HepG2 (cell line): ENCODE measurements around the gene AMD1. TPM values are rescaled to one million over a fixed set of nuclear protein-coding genes. Genes with fewer than 3 reads are reported as not detected.
"Not testable (repeated sequence)": the region's sequence is repeated elsewhere in the genome, so short reads cannot be mapped to it uniquely, and the experiment has no call there.

ENCODE experiments used
- ATAC-seq: fragments of 200-7000 bp; cut with Tn5 transposase; 3 replicates; pipeline ENCODE4 v1.9.1; 2020; ENCODE audit warnings: mild to moderate bottlenecking, moderate library complexity
- BruUV-seq: library from RNA; stranded (reverse); fragments of 400-500 nt; replicated peaks from 2 replicates; lab custom pipeline; 2021; lab: Mats Ljungman, UMichigan
- CTCF ChIA-PET: fragments of 300-600 bp; formaldehyde crosslinking; extraction: SDS; loops from one replicate; lab custom pipeline; 2021; ENCODE audit warnings: low total read pairs, inconsistent platforms, low intra/inter-chr PET ratio; lab: Yijun Ruan, JAX
- POLR2A ChIA-PET: fragments of 350-600 bp; sonication (Branson Sonifier 250); formaldehyde crosslinking; loops from one replicate; lab custom pipeline; 2020; ENCODE audit warnings: antibody characterized with exemption, inconsistent platforms; lab: Yijun Ruan, JAX
- DNase-seq: peaks from one replicate; pipeline ENCODE4 v3.0.0-alpha.2; 2015; ENCODE audit warnings: low spot score
- FAIRE-seq: peaks from 3 replicates; lab custom pipeline; 2011; peaks lifted over from hg19 to GRCh38; lab: Jason Lieb, UNC
- H2AFZ ChIP-seq: one replicate; pipeline ENCODE4 v1.6.1; 2011; ENCODE audit warnings: low read length, inconsistent platforms
- H3K27ac ChIP-seq: fragments of 300-600 bp; 3 replicates; pipeline ENCODE4 v1.8.0; 2011; ENCODE audit warnings: mixed run types, mild to moderate bottlenecking, mixed read lengths, low read length, inconsistent platforms; ENCODE audit not compliant: insufficient read depth; ENCODE audit errors: extremely low read length
- H3K27me3 ChIP-seq, 2 experiments: fragments of 200-600 bp in 1 of 2; 2 replicates in 1 of 2; 3 replicates in 1 of 2; pipeline versions ENCODE4 v1.6.0 to v1.8.0; 2011; ENCODE audit warnings: low read length in 2 of 2, mild to moderate bottlenecking in 2 of 2, moderate library complexity in 2 of 2, inconsistent platforms in 1 of 2; ENCODE audit not compliant: insufficient read depth in 2 of 2, control insufficient read depth in 1 of 2
- H3K36me3 ChIP-seq, 2 experiments: fragments of 200-600 bp in 1 of 2; replicated peaks in 1 of 2; 2 replicates in 1 of 2; 3 replicates in 1 of 2; pipeline versions ENCODE4 v1.5.1 to v1.8.0; 2011; ENCODE audit warnings: low read length in 2 of 2, inconsistent platforms in 1 of 2; ENCODE audit not compliant: insufficient read depth in 2 of 2, control insufficient read depth in 1 of 2
- H3K4me1 ChIP-seq: 2 replicates; pipeline ENCODE4 v1.5.1; 2012; ENCODE audit warnings: low read length, inconsistent platforms; ENCODE audit not compliant: insufficient read depth
- H3K4me2 ChIP-seq: 2 replicates; pipeline ENCODE4 v1.6.0; 2011; ENCODE audit warnings: low read depth, low read length, inconsistent platforms
- H3K4me3 ChIP-seq, 3 experiments: fragments of 200-600 bp in 1 of 3; sonication (generic), shearing (Covaris generic) in 1 of 3; replicated peaks in 1 of 3; 2 replicates each; pipeline ENCODE4 v1.5.1; 2011 to 2016; ENCODE audit warnings: low read length in 3 of 3, inconsistent platforms in 2 of 3, low read depth in 2 of 3, mild to moderate bottlenecking in 2 of 3, control low read depth in 1 of 3, mixed read lengths in 1 of 3; ENCODE audit not compliant: insufficient read depth in 1 of 3
- H3K79me2 ChIP-seq: one replicate; pipeline ENCODE4 v1.6.1; 2011; ENCODE audit warnings: low read length, inconsistent platforms; ENCODE audit not compliant: insufficient read depth
- H3K9ac ChIP-seq: 2 replicates; pipeline ENCODE4 v1.6.0; 2011; ENCODE audit warnings: mild to moderate bottlenecking, low read depth, low read length, inconsistent platforms; ENCODE audit not compliant: insufficient read depth
- H3K9me3 ChIP-seq: 2 replicates; pipeline ENCODE4 v1.5.1; 2012; ENCODE audit warnings: mild to moderate bottlenecking, low read length
- H4K20me1 ChIP-seq: 2 replicates; pipeline ENCODE4 v1.6.0; 2011; ENCODE audit warnings: inconsistent platforms, mild to moderate bottlenecking, low read length, moderate library complexity; ENCODE audit not compliant: insufficient read depth
- JUND ChIP-seq: sonication (generic); formaldehyde crosslinking; IDR thresholded peaks from 2 replicates; pipeline ENCODE4 v1.8.0; 2022; ENCODE audit warnings: mild to moderate bottlenecking, missing genetic modification reagents
- MIER2 ChIP-seq: IDR thresholded peaks from 2 replicates; pipeline ENCODE4 v1.6.1; 2016; ENCODE audit warnings: missing biosample characterization, missing genetic modification reagents
- PAF1 ChIP-seq: IDR thresholded peaks from 2 replicates; pipeline ENCODE4 v1.6.1; 2016; ENCODE audit warnings: missing genetic modification reagents, missing compliant biosample characterization
- POLR2A ChIP-seq, 2 experiments: IDR thresholded peaks; 2 replicates each; pipeline ENCODE4 v1.6.1; 2011; ENCODE audit warnings: low read depth in 2 of 2, low read length in 2 of 2, mild to moderate bottlenecking in 1 of 2, moderate library complexity in 1 of 2; ENCODE audit not compliant: insufficient read depth in 1 of 2
- RBM22 ChIP-seq: fragments of 200-400 bp; formaldehyde crosslinking; optimal IDR thresholded peaks from 2 replicates; pipeline ENCODE3; 2017; ENCODE audit warnings: mild to moderate bottlenecking, low read length, moderate library complexity
- WGBS: methylation state at CpG from one replicate; pipeline ENCODE4 v1.1.6; 2017; ENCODE audit warnings: low lambda C conversion rate; 5-methylcytosine and 5-hydroxymethylcytosine counted together
- in situ Hi-C: cut with HindIII; loops from 2 replicates; pipeline ENCODE4 v1.10.0; 2017; ENCODE audit warnings: low pct_unique_long_range_greater_than_20kb; ENCODE audit not compliant: extremely low pct_ligation_motif_present
- intact Hi-C: fragments of 100-400 bp; cut with micrococcal nuclease; formaldehyde crosslinking; loops from one replicate; pipeline ENCODE4 v1.10.0; 2022; ENCODE audit not compliant: unreplicated experiment
- polyA plus RNA-seq, 8 experiments: library from polyadenylated mRNA; depleted of rRNA in 3 of 8; stranded (reverse) in 7 of 8; unstranded in 1 of 8; fragments of >200 nt; fragmentation: Illumina TruSeq in 4 of 8; extraction: Trizol in 4 of 8; gene quantifications; 2 replicates each; pipeline versions ENCODE4 v1.2.1 to v1.2.3, GENCODE V29; 2011 to 2016; ENCODE audit warnings: low read depth in 4 of 8, missing spikeins in 1 of 8, mixed read lengths in 1 of 8; ENCODE audit not compliant: insufficient read depth in 1 of 8
- total RNA-seq, 5 experiments: library from RNA; depleted of rRNA; stranded (reverse); fragments of >200 nt; fragmentation: Illumina TruSeq; extraction: Trizol; gene quantifications; 2 replicates each; pipeline ENCODE4 v1.2.3, GENCODE V29; 2016; ENCODE audit warnings: low read depth in 1 of 5

Gene AMD1
- total and polyA plus RNA-seq, 2 of the 13 experiments (the other 11 are each of a cell fraction or from before 2014, with no cell fraction given) = 108 to 123 TPM

DNA sequence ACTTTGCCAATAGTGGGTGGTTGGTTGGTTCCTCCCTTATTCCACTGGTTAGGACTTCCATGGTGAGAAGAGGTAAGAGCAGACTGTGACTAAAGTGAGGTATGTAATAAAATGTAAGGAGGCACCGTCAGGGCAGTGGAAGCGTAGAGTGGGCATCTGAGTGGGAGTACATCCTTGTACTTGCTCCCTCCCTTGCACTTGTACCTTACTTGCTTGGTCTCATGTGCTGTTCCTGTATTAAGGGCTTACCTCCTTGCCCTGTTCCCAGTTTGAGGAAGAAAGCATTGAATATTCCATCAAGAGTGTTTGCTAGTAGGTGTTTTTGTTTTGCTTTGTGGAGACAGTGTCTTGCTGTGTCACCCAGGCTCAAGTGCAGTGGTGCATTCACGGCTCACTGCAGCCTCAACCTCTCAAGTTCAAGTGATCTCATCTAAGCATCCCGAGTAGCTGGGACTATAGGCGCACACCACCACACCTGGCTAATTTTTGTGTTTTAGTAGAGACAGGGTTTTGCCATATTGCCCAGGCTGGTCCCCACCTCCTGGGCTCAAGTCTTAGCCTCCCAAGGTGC, 25.5 kb downstream of the AMD1 start:
- CTCF ChIA-PET = no interaction called here
- 82% methylated on average over 5 of the region's 5 CpGs for WGBS
- H3K4me2 ChIP-seq = no peak overlapping the region
- no peak overlapping the region for H3K27ac ChIP-seq
- in situ Hi-C loops (no loop called here), intact Hi-C loops (no loop called here)
- no peak overlapping the region for H3K4me3 ChIP-seq
- no peaks in the 10 kb centered on the region for H3K79me2 ChIP-seq
- peaks cover 13% of the 10 kb centered on the region; the same call in 1 of the 2 replicates for H3K9me3 ChIP-seq
- H3K9ac ChIP-seq = no peak overlapping the region
- no peaks in the 10 kb centered on the region for H3K27me3 ChIP-seq
- H3K4me1 ChIP-seq = no peaks in the 10 kb centered on the region
- BruUV-seq = no TSS peak
- ATAC-seq (peak; percentile 8), DNase-seq (no peak), FAIRE-seq (no peak)
- POLR2A ChIA-PET = no interaction called here
- peaks cover 12% of the 10 kb centered on the region; the same call in 1 of the 2 replicates for H4K20me1 ChIP-seq
- TF ChIP-seq MIER2 (CRISPR knock-in tag) (no peak), RBM22 (peak; percentile 93), JUND (CRISPR knock-in tag) (no peak), POLR2A (IDR thresholded peaks at IDR 0.05; ENCODE audit: insufficient read depth in 1 of 2, low read depth in 2 of 2, low read length in 2 of 2) (peak in 1 of 2 experiments; percentile 37; a peak in 2 of 4 replicates), PAF1 (peak; percentile 71)
- peaks cover 0 to 18% of the 10 kb centered on the region in 2 experiments; a peak in 3 of 5 replicates for H3K36me3 ChIP-seq
- H2AFZ ChIP-seq = no peak overlapping the region

DNA sequence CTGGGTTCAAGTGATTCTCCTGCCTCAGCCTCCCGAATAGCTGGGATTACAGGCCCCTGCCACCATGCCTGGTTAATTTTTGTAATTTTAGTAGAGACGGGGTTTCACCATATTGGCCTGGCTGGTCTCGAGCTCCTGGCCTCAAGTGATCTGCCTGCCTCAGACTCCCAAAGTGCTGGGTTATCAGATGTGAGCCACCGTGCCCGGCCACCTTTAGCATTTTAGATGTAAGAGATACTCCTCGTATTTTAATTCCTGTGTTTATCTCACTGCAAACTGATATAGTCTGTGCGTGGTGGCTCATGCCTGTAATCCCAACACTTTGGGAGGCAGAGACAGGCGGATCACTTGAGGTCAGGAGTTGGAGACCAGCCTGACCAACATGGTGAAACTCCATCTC, 27.0 kb downstream of the AMD1 start:
- H4K20me1 ChIP-seq, H3K36me3 ChIP-seq, intact Hi-C loops, H3K27me3 ChIP-seq, H3K4me2 ChIP-seq, H3K79me2 ChIP-seq, H2AFZ ChIP-seq, ATAC-seq, CTCF ChIA-PET, DNase-seq, H3K4me3 ChIP-seq, H3K27ac ChIP-seq, in situ Hi-C loops, H3K4me1 ChIP-seq, H3K9ac ChIP-seq, BruUV-seq, FAIRE-seq: not testable (repeated sequence)
- 0 out of 4 replicates have a peak, but pooled peaks of 1 of the 2 experiments have one; percentile 2 for TF ChIP-seq POLR2A (IDR thresholded peaks at IDR 0.05; ENCODE audit: insufficient read depth in 1 of 2, low read depth in 2 of 2, low read length in 2 of 2)
- 92% methylated on average over 8 of the region's 8 CpGs for WGBS
- peaks cover 13% of the 10 kb centered on the region; the same call in 1 of the 2 replicates for H3K9me3 ChIP-seq
- POLR2A ChIA-PET = interaction anchor here (0.9 kb wide), 1 partner anchor 27 kb away, joined by 3 read pairs; the partner anchor contains the start of gene AMD1
